ENCODE results near the gene TBPL1.

The TBPL1 gene

GRCh38 chr6:133952815-133953633 lies at the start of gene TBPL1:
TSS of gene TBPL1 (plus strand) at chr6:133953224. CDS start at chr6:133980126, 26,902 bp downstream.
- peak; percentile 92 for DNase-seq (ENCODE audit: low spot score)
- TF ChIP-seq CTCF (IDR thresholded peaks at IDR 0.05; ENCODE audit: borderline replicate concordance, control extremely low read depth, extremely low read depth, insufficient read depth, missing control alignments) = no peak
- in situ Hi-C loops (cut with MboI; ENCODE audit: low sequenced_read_pairs, unreplicated experiment) = no loop called here

GRCh38 chr6:133903855-133904254 lies 49.2 kb upstream of the TBPL1 start:
- no peak for DNase-seq (ENCODE audit: low spot score)
- no peak for TF ChIP-seq CTCF (IDR thresholded peaks at IDR 0.05; ENCODE audit: borderline replicate concordance, control extremely low read depth, extremely low read depth, insufficient read depth, missing control alignments)
- in situ Hi-C loops (cut with MboI; ENCODE audit: low sequenced_read_pairs, unreplicated experiment) = no loop called here

GRCh38 chr6:133906050-133906449 lies 47.0 kb upstream of the TBPL1 start:
- in situ Hi-C loops (cut with MboI; ENCODE audit: low sequenced_read_pairs, unreplicated experiment) = no loop called here
- DNase-seq (ENCODE audit: low spot score) = no peak
- no peak for TF ChIP-seq CTCF (IDR thresholded peaks at IDR 0.05; ENCODE audit: borderline replicate concordance, control extremely low read depth, extremely low read depth, insufficient read depth, missing control alignments)

- DNase-seq (ENCODE audit: low spot score) = peak; percentile 41
- TF ChIP-seq CTCF (IDR thresholded peaks at IDR 0.05; ENCODE audit: borderline replicate concordance, control extremely low read depth, extremely low read depth, insufficient read depth, missing control alignments) = peak; percentile 93
- in situ Hi-C loops (cut with MboI; ENCODE audit: low sequenced_read_pairs, unreplicated experiment) = no loop called here
Observed at GRCh38 chr6:133916650-133917151, 36.3 kb upstream of the TBPL1 start.

- TF ChIP-seq CTCF (IDR thresholded peaks at IDR 0.05; ENCODE audit: borderline replicate concordance, control extremely low read depth, extremely low read depth, insufficient read depth, missing control alignments) = no peak
- in situ Hi-C loops (cut with MboI; ENCODE audit: low sequenced_read_pairs, unreplicated experiment) = no loop called here
- DNase-seq (ENCODE audit: low spot score) = no peak
Observed at GRCh38 chr6:133917781-133918180, 35.2 kb upstream of the TBPL1 start.

GRCh38 chr6:133918208-133918930 lies 34.7 kb upstream of the TBPL1 start:
- no peak for TF ChIP-seq CTCF (IDR thresholded peaks at IDR 0.05; ENCODE audit: borderline replicate concordance, control extremely low read depth, extremely low read depth, insufficient read depth, missing control alignments)
- in situ Hi-C loops (cut with MboI; ENCODE audit: low sequenced_read_pairs, unreplicated experiment) = no loop called here
- DNase-seq (ENCODE audit: low spot score) = no peak
